ENCODE results near the gene HEXA.

The HEXA gene

GRCh38 chr15:72319360-72319984 is 56.3 kb downstream of the HEXA start:
- DNase-seq (ENCODE audit: low read depth) = no peak

- no peak for DNase-seq (ENCODE audit: low read depth)
Measured at GRCh38 chr15:72318408-72318942, 57.3 kb downstream of the HEXA start.

GRCh38 chr15:72315706-72316370 is 60.0 kb downstream of the HEXA start:
- DNase-seq (ENCODE audit: low read depth) = no peak

GRCh38 chr15:72313881-72314280 is 61.9 kb downstream of the HEXA start:
- DNase-seq (ENCODE audit: low read depth) = no peak

- no peak for DNase-seq (ENCODE audit: low read depth)
Measured at GRCh38 chr15:72313448-72313840, 62.4 kb downstream of the HEXA start.

- peak; percentile 16 for DNase-seq (ENCODE audit: low read depth)
Measured at GRCh38 chr15:72312605-72313447, 63.0 kb downstream of the HEXA start.

GRCh38 chr15:72307026-72307425 is 68.8 kb downstream of the HEXA start:
- DNase-seq (ENCODE audit: low read depth) = no peak

GRCh38 chr15:72306211-72306785 is 69.5 kb downstream of the HEXA start:
- no peak for DNase-seq (ENCODE audit: low read depth)

- no peak for DNase-seq (ENCODE audit: low read depth)
Measured at GRCh38 chr15:72304596-72304995, 71.2 kb downstream of the HEXA start.

- no peak for DNase-seq (ENCODE audit: low read depth)
Measured at GRCh38 chr15:72302955-72303354, 72.9 kb downstream of the HEXA start.
